HG02763 (cell line): Measurements from ENCODE around the gene TARBP2.

Experiments used
- ATAC-seq: cut with Tn5 transposase; IDR thresholded peaks from one replicate; pipeline ENCODE4 v1.9.1; 2021; ENCODE audit warnings: mild to moderate bottlenecking, moderate library complexity; ENCODE audit not compliant: unreplicated experiment

The TARBP2 gene

DNA sequence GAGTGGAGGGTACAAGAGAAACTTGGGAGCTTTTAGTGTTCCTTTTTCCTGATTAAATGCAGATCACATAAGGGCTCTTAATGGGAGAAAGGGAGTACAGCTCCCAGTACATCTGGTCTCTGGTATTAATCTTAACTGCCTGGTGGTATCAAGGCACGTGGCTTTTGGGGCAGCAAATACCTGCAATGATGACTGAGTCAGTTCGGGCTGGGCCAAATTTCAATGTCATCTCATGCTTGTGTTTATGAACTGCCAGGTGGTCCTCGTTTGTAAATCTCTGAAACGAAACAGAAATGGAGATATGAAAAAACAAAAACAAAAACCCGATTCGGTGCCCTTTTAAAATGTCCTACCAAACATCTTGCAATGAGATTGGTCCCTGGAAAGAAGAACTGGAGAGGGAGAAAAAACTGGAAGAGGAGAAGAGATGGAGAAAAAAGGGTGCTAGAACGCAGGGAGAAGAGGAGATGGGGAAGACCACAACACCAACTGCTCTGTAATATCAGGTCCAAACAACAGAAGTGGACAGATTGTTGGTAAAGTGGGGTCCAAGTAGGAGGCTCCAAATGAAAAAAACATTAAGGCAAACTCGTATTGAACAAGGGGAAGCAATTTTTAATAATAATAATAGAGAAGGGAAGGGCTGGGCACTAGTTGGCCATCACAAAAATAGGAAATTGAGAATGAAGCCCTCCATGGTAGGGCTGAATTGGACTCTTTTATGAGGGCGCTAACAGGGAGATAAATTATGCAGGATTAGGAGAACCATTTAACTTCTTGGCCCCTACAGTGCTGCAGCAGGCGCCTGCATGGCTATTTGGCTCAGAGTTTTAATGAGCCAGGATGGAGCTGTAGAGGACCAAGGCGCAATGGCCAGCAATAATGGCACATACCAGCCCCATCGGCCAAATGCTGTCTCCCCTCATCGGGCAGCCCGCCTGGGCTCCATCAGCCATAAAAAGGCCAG, 51.6 kb downstream of the TARBP2 start:
- ATAC-seq: no peak
